TTC549 (cell line): ENCODE results near the gene WDR83.
A peak's percentile ranks its signal among the peaks of the same experiment; 100 is the strongest.
"Not testable (repeated sequence)": the region's sequence is repeated elsewhere in the genome, so short reads cannot be mapped to it uniquely, and the experiment has no call there.

Source experiments
- FAIRE-seq: peaks from 2 replicates; lab custom pipeline; 2012; peaks lifted over from hg19 to GRCh38; lab: Jason Lieb, UNC

The WDR83 gene

DNA sequence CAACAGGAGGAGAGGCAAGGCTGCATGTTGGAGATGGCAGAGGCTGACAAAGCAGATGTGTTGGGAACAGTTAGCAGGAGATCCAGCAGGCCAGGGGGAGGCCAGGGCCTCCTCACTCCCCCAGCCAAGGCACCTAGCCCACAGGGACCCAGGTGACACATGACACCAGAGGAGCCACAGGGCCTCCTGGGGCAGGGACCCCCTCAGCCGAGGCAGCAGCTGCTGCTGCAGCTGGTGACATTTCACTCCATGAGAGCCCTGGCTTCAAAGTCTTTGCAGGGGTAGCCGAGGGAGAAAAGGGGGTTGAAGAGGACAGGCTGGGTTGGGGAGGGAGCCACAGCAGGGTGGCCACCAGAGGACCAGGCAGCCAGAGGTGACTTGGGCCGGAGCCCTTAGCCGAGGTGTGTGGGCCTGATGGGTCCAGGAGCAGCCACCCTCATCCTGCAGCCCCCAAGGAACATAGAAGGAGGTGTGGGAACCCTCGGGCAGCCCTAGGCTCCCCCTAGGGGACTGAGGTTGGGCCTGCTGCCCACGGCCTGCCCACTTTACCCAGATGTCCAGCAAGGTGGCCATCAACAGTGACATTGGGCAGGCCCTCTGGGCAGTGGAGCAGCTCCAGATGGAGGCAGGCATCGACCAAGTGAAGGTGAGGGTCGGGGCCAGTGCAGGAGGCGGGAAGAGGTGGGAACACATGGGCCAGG, 21.0 kb downstream of the WDR83 start, which contains the start of gene GNG14:
Gene GNG14 (plus strand): TSS at position 503 of the 701 bp plus-strand sequence. CDS start 51 bp downstream, at position 554.
- no peak for FAIRE-seq

- no peak for FAIRE-seq
Measured at GRCh38 chr19:12689012-12689411, 22.4 kb downstream of the WDR83 start.

DNA sequence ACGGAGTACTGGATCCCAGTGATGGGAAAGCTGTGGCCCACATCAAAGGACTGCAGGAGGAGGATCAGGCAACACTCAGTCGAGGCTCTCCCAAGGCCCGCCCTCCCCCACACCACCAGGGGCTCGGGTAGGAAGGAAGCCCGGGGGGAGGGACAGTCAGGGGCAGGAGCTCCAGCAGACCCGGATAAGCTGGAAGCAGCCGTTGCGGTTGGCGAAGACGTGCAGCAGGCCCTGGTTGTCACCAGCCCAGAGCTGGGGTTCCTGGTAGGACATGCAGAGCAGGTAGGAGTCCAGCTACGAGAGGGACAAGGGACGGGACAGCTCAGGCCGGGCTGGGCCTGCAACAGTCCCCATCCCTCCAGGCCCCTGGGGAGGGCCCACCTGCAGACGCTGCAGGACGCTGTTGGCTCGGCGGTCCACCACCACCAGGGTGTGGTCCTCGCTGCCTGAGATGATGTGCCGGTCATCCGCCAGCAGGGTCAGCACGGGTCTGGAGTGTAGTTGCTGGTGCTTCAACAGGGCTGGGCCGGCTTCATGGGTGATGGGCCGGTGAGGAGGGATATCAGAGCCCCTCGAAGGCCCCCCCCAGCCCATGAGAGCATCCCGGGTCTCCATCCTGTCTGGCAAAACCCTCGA, 23.1 kb downstream of the WDR83 start:
- FAIRE-seq: no peak

GRCh38 chr19:12692960-12693359, 26.4 kb downstream of the WDR83 start:
- no peak for FAIRE-seq

GRCh38 chr19:12694641-12695040, 28.0 kb downstream of the WDR83 start:
- FAIRE-seq: no peak

- FAIRE-seq: no peak
Measured at GRCh38 chr19:12695096-12695495, 28.5 kb downstream of the WDR83 start.

DNA sequence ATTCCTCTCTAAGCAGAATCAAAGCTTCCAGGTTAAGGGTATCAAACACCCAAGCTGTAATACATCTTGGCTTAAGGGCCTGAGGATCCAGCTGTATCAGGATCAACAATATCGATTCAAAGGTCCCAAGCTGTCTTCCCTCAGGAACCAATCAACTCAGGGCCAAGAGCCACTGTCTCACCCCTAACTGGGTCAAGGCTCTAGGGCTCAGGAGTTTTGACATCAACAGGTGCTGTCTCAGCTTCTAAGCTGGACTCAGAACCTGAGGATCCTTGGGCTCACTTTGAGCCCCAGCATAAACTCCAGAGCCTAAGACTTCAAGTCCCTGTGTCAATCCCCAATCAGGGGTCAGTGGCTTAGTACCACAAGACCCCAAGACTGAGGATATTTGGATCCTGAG, 28.9 kb downstream of the WDR83 start:
- no peak for FAIRE-seq

DNA sequence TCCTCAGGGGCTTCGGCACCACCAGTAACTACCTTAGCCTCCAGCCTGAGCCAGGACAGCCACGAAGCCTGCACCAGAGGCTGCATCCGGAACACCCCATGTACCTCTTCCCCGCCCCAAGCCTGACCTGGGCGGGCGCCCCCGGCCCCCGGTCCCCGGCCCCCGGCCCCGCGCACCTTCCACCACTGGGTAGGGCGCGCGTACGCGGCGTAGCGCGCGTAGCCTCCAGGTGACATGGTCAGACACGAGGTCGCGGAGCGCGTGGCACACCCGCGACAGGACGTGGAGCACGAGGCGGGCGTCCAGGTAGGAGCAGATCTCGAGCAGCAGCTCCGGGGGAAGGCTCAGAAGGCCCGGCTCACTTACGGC, 29.4 kb downstream of the WDR83 start:
- no peak for FAIRE-seq

DNA sequence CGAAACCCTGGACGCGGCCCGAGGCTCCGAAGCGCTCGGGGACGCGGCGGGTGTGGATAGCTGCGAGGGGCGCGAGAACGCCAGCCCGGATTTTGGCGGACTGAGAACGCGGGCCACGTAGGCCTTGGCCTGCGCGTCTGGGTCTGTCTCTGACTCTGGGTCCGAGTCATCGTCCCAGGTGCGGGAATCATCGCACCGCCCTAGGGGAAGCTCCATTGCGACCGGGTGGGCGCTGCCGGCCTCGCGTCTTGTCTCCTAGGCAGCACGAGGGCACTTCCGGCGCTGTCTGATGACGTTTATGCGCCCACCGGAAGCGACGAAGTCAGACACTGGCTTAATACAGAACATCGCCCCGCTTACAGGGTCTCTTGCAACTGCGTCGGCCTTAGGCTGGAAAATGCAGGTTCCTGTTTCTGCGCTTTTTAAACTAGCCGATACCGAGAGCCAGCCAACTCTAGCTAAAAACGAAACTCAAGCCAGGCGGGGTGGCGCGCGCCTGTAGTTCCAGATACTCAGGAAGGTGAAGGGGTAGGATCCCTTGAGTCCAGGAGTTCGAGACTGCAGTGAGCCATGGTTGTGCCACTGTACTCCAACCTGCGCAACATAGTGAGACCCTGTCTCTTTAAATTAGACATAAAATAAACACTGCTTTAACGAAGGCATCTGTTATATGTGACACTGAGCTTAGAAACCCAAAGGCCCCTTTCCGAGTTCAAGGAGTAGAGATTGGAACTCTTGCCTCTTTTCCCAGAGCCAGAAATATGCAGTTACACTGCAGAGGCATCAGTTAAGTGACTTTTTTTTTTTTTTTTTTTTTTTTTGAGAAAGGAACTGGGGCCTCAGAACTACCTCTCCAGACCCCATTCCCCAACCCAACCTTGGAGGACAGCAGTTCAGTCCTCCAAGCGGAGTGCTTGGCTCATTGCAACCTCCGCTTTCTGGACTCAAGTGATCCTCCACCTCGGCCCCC, 30.0 kb downstream of the WDR83 start, which contains the start of gene FBXW9:
Gene FBXW9 (minus strand): TSS at position 266 of the 970 bp plus-strand sequence. CDS start 50 bp downstream, at position 216.
- FAIRE-seq: no peak

- FAIRE-seq: not testable (repeated sequence)
Measured at GRCh38 chr19:12697425-12697824, 30.8 kb downstream of the WDR83 start.

DNA sequence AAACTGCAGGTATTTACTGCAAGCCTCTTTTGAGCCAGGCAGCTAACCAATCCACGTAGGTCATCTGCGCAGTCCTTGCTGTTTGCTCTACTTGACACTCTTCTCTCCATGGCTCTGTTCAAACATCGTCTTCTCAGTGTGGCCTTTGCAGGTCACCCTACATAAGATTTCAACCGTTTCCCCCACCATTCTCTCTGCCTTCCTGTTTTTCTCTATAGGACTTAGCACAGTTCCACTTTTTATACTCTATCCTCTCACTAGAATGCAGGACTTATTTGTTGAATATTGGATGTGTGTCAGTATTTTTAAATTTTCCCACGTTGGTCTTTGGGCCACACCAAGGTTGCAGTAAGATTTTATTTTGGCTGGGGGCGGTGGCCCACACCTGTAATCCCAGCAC, 31.5 kb downstream of the WDR83 start:
- FAIRE-seq: no peak

GRCh38 chr19:12701596-12702282, 35.1 kb downstream of the WDR83 start:
- FAIRE-seq: no peak

DNA sequence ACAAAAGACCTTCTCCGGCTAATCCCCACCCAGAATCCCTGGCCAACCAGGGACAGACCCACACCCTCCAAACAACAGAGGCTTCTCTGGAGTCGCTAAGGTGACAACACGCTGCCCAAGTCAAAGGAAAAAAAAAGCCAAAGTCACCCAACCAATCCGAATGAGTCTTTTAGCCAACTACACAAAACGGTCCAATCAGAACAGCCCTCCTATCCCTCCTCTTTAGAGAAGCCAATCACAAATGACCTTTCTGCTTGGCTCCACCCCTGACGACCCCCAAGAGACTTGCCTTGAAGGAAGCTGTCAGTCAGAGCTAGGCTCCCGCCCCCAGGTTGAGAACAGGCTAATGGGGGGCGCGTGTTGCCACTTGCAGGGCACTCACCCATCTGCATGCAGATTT, 36.4 kb downstream of the WDR83 start:
- FAIRE-seq: peak; percentile 48

- no peak for FAIRE-seq
Measured at GRCh38 chr19:12705169-12705568, 38.6 kb downstream of the WDR83 start.

DNA sequence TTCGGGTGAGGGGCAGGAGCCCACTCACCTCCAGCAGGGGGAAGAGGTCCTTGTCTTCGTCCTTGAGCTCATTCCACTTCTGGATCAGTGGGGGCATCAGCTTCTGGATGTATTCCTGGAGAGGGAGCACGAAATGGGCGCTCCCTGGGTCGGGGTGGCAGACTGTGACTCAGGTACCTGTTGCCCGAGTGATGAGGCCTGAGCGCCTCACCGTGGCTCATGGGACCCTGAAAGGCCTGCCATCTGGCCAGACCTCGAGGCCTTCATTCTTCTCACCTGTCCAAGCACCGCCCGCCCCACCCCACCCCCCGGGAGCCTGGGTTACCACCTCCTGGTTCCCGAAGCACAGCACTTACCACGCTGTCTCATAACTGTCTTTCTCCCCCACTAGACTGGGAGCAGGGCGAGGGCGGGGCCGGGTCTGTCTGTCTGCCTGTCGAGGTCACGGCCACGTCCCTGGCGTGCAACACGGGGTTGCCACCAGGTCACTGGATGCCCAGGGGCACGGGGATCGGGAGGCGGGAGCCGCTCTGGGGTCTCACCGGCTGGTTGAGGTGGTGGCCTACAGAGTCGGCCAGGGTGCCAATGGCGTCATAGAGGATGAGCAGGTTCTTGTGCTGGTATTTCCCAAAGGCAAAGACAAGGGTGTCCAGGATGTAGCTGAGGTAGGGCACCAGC, 39.2 kb downstream of the WDR83 start:
- no peak for FAIRE-seq

GRCh38 chr19:12706332-12706718, 39.7 kb downstream of the WDR83 start:
- no peak for FAIRE-seq

DNA sequence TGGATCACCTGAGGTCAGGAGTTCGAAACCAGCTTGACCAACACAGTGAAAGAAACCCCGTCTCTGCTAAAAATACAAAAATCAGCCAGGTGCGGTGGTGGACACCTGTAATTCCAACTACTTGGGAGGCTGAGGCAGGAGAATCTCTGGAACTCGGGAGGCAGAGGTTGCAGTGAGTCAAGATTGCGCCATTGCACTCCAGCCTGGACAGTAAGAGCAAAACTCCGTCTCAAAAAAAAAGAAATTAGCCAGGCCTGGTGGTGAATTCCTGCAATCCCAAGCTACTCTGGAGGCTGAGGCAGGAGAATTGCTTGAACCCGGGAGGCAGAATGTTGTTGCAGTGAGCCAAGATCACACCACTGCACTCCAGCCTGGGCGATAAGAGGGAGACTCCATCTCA, 42.0 kb downstream of the WDR83 start:
- no peak for FAIRE-seq

GRCh38 chr19:12711187-12711586, 44.6 kb downstream of the WDR83 start:
- no peak for FAIRE-seq

DNA sequence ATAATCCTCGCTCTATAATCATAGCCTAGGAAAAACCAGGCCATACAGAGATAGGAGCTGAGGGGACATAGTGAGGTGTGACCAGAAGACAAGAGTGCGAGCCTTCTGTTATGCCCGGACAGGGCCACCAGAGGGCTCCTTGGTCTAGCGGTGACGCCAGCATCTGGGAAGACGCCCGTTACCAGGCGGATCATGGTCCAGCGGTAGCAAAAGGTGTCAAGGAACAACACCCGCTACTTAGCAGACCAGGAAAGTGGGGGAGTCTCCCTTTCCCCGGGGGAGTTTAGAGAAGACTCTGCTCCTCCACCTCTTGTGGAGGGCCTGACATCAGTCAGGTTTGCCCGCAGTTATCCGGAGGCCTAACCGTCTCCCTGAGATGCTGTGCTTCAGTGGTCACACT, 45.5 kb downstream of the WDR83 start:
- not testable (repeated sequence) for FAIRE-seq

DNA sequence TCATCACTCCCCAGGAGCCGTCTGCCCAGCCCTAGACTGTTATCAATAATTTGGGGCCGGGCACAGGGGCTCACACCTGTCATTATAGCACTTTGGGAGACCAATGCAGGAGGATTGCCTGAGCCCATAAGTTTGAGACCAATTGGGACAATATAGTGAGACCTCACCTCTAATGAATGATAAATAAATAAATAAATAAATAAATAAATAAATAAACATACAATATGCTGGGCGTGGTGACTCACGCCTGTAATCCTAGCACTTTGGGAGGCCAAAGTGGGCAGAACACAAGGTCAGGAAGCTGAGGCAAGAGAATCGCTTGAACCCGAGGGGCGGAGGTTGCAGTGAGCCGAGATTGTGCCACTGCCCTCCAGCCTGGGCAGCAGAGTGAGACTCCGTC, 46.7 kb downstream of the WDR83 start:
- not testable (repeated sequence) for FAIRE-seq

- no peak for FAIRE-seq
Measured at GRCh38 chr19:12715102-12715501, 48.5 kb downstream of the WDR83 start.

DNA sequence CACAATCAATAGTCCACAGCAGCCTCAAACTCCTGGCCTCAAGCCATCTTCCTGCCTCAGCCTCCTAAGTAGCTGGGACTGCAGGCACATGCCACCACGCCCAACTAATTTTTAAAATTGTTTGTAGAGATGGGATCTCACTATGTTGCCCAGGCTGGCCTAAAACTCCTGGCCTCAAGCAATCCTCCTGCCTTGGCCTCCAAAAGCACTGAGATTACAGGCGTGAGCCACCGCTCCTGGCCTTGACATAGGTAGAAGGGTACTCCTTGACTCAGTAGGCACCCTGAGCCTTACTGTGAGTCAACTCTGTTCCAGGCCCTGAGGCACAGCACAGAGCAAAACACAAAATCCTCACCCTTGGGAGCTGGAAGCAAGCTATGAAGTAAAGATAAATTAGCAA, 49.3 kb downstream of the WDR83 start:
- FAIRE-seq: no peak
